Measurements from ENCODE around the gene ATG10. TPM values are rescaled to one million over a fixed set of nuclear protein-coding genes. Genes with fewer than 3 reads are reported as not detected.

The ATG10 gene
- total RNA-seq, 1 experiment from 2014 or later: 7.6 TPM

DNA sequence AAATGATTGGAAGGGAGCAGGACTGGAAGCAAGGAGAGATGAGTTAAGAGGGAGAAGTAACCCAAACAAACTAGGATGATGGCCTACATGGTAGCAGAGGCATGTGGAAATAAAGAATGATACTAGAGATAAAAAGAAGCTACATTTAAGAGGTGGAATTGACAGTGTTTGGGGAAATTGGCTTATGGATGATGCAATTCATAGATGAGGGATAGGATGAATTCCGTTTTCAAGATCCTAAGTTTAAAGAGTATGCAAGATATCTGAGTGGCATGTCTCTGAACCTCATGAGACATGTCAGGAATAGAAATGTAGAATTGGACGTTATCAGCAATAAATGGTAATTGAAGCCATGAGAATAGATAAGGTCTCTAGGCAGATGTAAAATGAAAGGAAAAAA lies 232.7 kb downstream of the ATG10 start:
- H4K8ac ChIP-seq (replicated peaks; ENCODE audit: insufficient read length, low read depth, low read length): no peak overlapping the region
- no peak overlapping the region for H3K56ac ChIP-seq (ENCODE audit: insufficient read length, low read depth, low read length)
- no peaks in the 10 kb centered on the region for H4K20me1 ChIP-seq (ENCODE audit: control insufficient read depth, insufficient read depth, insufficient read length)
- H4K5ac ChIP-seq (ENCODE audit: insufficient read length, low read depth, low read length): no peak overlapping the region
- H3K23me2 ChIP-seq (ENCODE audit: insufficient read length, low read depth, low read length, poor library complexity, severe bottlenecking): no peaks in the 10 kb centered on the region
- H3K4ac ChIP-seq (ENCODE audit: low read depth, low read length): no peak overlapping the region
- no peak overlapping the region for H2BK20ac ChIP-seq (ENCODE audit: low read depth, low read length, poor library complexity, severe bottlenecking)
- no peak overlapping the region for H3K27ac ChIP-seq (ENCODE audit: insufficient read length, low read depth, low read length)
- H3K27ac Mint-ChIP-seq: no peak overlapping the region
- TF ChIP-seq, protein P1, sequence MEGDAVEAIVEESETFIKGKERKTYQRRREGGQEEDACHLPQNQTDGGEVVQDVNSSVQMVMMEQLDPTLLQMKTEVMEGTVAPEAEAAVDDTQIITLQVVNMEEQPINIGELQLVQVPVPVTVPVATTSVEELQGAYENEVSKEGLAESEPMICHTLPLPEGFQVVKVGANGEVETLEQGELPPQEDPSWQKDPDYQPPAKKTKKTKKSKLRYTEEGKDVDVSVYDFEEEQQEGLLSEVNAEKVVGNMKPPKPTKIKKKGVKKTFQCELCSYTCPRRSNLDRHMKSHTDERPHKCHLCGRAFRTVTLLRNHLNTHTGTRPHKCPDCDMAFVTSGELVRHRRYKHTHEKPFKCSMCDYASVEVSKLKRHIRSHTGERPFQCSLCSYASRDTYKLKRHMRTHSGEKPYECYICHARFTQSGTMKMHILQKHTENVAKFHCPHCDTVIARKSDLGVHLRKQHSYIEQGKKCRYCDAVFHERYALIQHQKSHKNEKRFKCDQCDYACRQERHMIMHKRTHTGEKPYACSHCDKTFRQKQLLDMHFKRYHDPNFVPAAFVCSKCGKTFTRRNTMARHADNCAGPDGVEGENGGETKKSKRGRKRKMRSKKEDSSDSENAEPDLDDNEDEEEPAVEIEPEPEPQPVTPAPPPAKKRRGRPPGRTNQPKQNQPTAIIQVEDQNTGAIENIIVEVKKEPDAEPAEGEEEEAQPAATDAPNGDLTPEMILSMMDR (conservative IDR thresholded peaks at IDR 0.05): no peak
- H3K4me1 Mint-ChIP-seq: no peaks in the 10 kb centered on the region
- H3K4me3 Mint-ChIP-seq: no peak overlapping the region
- no peak overlapping the region for H2BK120ac ChIP-seq (ENCODE audit: low read depth, low read length, poor library complexity, severe bottlenecking)
- no peak overlapping the region for H4K91ac ChIP-seq (ENCODE audit: insufficient read length, low read depth, low read length)
- no peaks in the 10 kb centered on the region for H3K27me3 Mint-ChIP-seq (ENCODE audit: low read depth)
- H2BK15ac ChIP-seq (ENCODE audit: low read depth, low read length): no peak overlapping the region
- H3K9me3 Mint-ChIP-seq: no peaks in the 10 kb centered on the region; a peak in 1 of 5 replicates
- H3K9ac ChIP-seq (ENCODE audit: extremely low read depth, insufficient read length, low read length): no peak overlapping the region
- no peaks in the 10 kb centered on the region for H3K9me3 ChIP-seq (ENCODE audit: control insufficient read depth, low read depth, low read length)
- H3K36me3 Mint-ChIP-seq (ENCODE audit: insufficient read depth in 1 of 3, low read depth in 3 of 3): no peaks in the 10 kb centered on the region
- no peak overlapping the region for H2BK12ac ChIP-seq (ENCODE audit: insufficient read length, low read depth, low read length)
- DNase-seq: no peak
- no peaks in the 10 kb centered on the region for H3K79me1 ChIP-seq (ENCODE audit: insufficient read depth, low read depth, low read length, poor library complexity, severe bottlenecking)
- H3K14ac ChIP-seq (ENCODE audit: insufficient read depth, low read length): no peak overlapping the region
- no peak overlapping the region for H2AK5ac ChIP-seq (ENCODE audit: insufficient read length, low read length)
- H3K18ac ChIP-seq (ENCODE audit: insufficient read length, low read depth, low read length): no peak overlapping the region
- no peak overlapping the region for H2AFZ ChIP-seq (ENCODE audit: low read length)
- H3K27me3 ChIP-seq (ENCODE audit: insufficient read depth, low read length): no peaks in the 10 kb centered on the region
- WGBS (ENCODE audit: extremely low coverage, insufficient read length, low lambda C conversion rate): no CpG with 5 or more reads among the region's 2 CpGs
- no peak overlapping the region for H3T11ph ChIP-seq (ENCODE audit: low read length)
- no peak overlapping the region for H2BK5ac ChIP-seq (ENCODE audit: insufficient read length, low read length)
- no peak overlapping the region for H3K23ac ChIP-seq (ENCODE audit: insufficient read length, low read depth, low read length)
- no peak overlapping the region for H3K4me2 ChIP-seq (ENCODE audit: insufficient read depth, insufficient read length, low read length)
- H3K79me2 ChIP-seq (ENCODE audit: insufficient read depth, low read length): no peaks in the 10 kb centered on the region
- H3K4me1 ChIP-seq (ENCODE audit: insufficient read depth, low read length): no peaks in the 10 kb centered on the region

Measured in H9 (cell line).